ENCODE data around the gene GOLT1B.

The GOLT1B gene

GRCh38 chr12:21562859-21563258 is 61.3 kb downstream of the GOLT1B start:
- Mint-ChIP-seq H3K36me3 (no peaks in the 10 kb centered on the region), H3K27me3 (peaks cover 4 to 18% of the 10 kb centered on the region in 2 donors), H3K9me3 (no peaks in the 10 kb centered on the region), H3K4me3 (no peak overlapping the region), H3K27ac (no peak overlapping the region), H3K4me1 (no peaks in the 10 kb centered on the region)
- no peak for ATAC-seq (replicated peaks)
- no peak for DNase-seq

GRCh38 chr12:21566223-21566906 is 64.8 kb downstream of the GOLT1B start:
- DNase-seq (no peak), ATAC-seq (replicated peaks) (no peak)
- Mint-ChIP-seq H3K4me3 (no peak overlapping the region), H3K4me1 (no peaks in the 10 kb centered on the region), H3K36me3 (no peaks in the 10 kb centered on the region), H3K27me3 (peaks cover 4 to 12% of the 10 kb centered on the region in 2 donors), H3K9me3 (no peaks in the 10 kb centered on the region), H3K27ac (no peak overlapping the region)

DNA sequence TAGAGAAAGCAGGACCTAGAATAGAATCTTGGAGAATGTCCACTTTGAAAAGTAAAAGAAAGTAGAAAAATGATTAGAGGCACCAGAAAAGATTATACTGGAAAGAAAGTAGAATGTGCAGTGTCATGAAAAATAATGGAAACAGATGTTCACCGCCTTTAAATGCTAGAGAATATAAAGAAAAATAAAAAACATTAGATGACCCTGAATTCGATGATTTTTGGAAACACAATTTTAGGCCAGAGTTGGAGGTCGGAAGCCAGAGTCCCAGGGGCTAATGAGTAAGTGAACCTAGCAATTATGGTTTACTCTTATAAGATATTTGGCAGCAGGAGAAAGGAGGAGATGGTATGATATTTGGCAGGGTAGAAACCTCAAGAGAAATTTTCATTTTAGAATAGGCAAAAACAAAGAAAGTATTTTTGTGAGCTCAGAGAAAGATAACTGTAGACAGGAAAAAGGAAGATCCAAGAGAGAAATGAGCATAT is 65.4 kb downstream of the GOLT1B start:
- DNase-seq (no peak), ATAC-seq (replicated peaks) (no peak)
- Mint-ChIP-seq H3K9me3 (no peaks in the 10 kb centered on the region), H3K27ac (no peak overlapping the region), H3K27me3 (peaks cover 4 to 12% of the 10 kb centered on the region in 2 donors), H3K36me3 (no peaks in the 10 kb centered on the region), H3K4me3 (no peak overlapping the region), H3K4me1 (no peaks in the 10 kb centered on the region)
